Smooth muscle cell of bladder (primary cell): ENCODE data around the gene MYL3. TPM values are rescaled to one million over a fixed set of nuclear protein-coding genes. Genes with fewer than 3 reads are reported as not detected.

Source experiments
- total RNA-seq: library from RNA; depleted of rRNA; stranded (reverse); fragments of >200 nt; gene quantifications from 2 replicates; pipeline ENCODE4 v1.2.3, GENCODE V29; 2014

The MYL3 gene
- not detected in 2 replicates for total RNA-seq

GRCh38 chr3:46863261-46863782 is at the start of gene MYL3:
TSS of gene MYL3 (minus strand) at chr3:46863444. CDS start at chr3:46863390, 54 bp downstream.

GRCh38 chr3:46877406-46878125 is 14.3 kb upstream of the MYL3 start, which contains the start of gene PTH1R:
TSS of gene PTH1R (plus strand) at chr3:46877721. CDS start at chr3:46883560, 5,839 bp downstream.

Other genes with a start within 250 kb of the MYL3 start
- gene ALS2CL, start 169.8 kb downstream of the MYL3 start, total RNA-seq, result 0.85 and 1.2 TPM in 2 replicates
- 0.09 TPM in 1 of 2 replicates, not detected in the other for gene TMIE, start 162.1 kb downstream of the MYL3 start, total RNA-seq
- not detected in 2 replicates for gene PRSS50, start 145.6 kb downstream of the MYL3 start, total RNA-seq
- under 0.01 and 0.28 TPM in 2 replicates for gene PTH1R, start 14.3 kb upstream of the MYL3 start, total RNA-seq
- 29.9 TPM in 2 replicates for gene CCDC12, start 113.3 kb upstream of the MYL3 start, total RNA-seq
- gene NBEAL2, start 116.2 kb upstream of the MYL3 start, total RNA-seq, result 1.00 and 1.4 TPM in 2 replicates